Stomach (tissue), 9 donors: ENCODE data around the gene SH3GL1. TPM values are rescaled to one million over a fixed set of nuclear protein-coding genes. Genes with fewer than 3 reads are reported as not detected.

Experiments used
- DNase-seq, 2 donors: peaks; one replicate each; pipeline versions ENCODE4 v3.0.0 to v3.0.0-alpha.2; 2013 to 2019
- H3K27ac ChIP-seq, 5 donors: fragments of 200-600 bp in 4 of 5; sonication (generic) in 4 of 5; one replicate each; pipeline ENCODE4 v1.5.1; 2013 to 2019; ENCODE audit warnings: mild to moderate bottlenecking in 1 of 5, moderate library complexity in 1 of 5
- H3K27me3 ChIP-seq, 3 donors: fragments of 200-600 bp; sonication (generic); one replicate each; pipeline ENCODE4 v1.5.1; 2017 to 2019; ENCODE audit warnings: mixed run types in 1 of 3
- H3K36me3 ChIP-seq, 4 donors: fragments of 200-600 bp; sonication (generic); 1 replicate in 3 of 4; 2 replicates in 1 of 4; pipeline ENCODE4 v1.5.1; 2016 to 2019
- H3K4me1 ChIP-seq, 4 donors: fragments of 200-600 bp; sonication (generic); one replicate each; pipeline ENCODE4 v1.5.1; 2016 to 2019
- H3K4me3 ChIP-seq, 4 donors: fragments of 200-600 bp; sonication (generic) in 3 of 4; one replicate each; pipeline ENCODE4 v1.5.1; 2016 to 2019; ENCODE audit warnings: mild to moderate bottlenecking in 1 of 4
- H3K9me3 ChIP-seq, 4 donors: fragments of 200-600 bp; sonication (generic); one replicate each; pipeline ENCODE4 v1.5.1; 2016 to 2019
- CTCF ChIP-seq, 7 experiments: fragments of 450-650 bp in 4 of 7; fragments of 200-600 bp in 3 of 7; sonication (generic) in 3 of 7; IDR thresholded peaks; one replicate each; pipeline ENCODE4 v1.5.1; 2016 to 2019; ENCODE audit warnings: antibody characterized with exemption in 7 of 7, control low read depth in 2 of 7, mild to moderate bottlenecking in 1 of 7
- EP300 ChIP-seq: sonication (generic); formaldehyde crosslinking; IDR thresholded peaks from one replicate; pipeline ENCODE4 v1.6.1; 2017; ENCODE audit warnings: antibody characterized with exemption
- POLR2A ChIP-seq, 4 donors: fragments of 450-650 bp; IDR thresholded peaks; one replicate each; pipeline ENCODE4 v1.6.1; 2016; ENCODE audit warnings: antibody characterized with exemption in 4 of 4, control low read depth in 2 of 4, mild to moderate bottlenecking in 1 of 4, moderate library complexity in 1 of 4
- POLR2AphosphoS5 ChIP-seq, 3 donors: sonication (generic); formaldehyde crosslinking; IDR thresholded peaks; one replicate each; pipeline ENCODE4 v1.6.1; 2016; ENCODE audit warnings: antibody characterized with exemption in 3 of 3
- WGBS, 5 donors: extraction: QIAGEN DNeasy Blood & Tissue Kit in 3 of 5; methylation state at CpG; one replicate each; pipeline versions ENCODE4 v1.1.5 to v1.1.7; 2013 to 2018; 5-methylcytosine and 5-hydroxymethylcytosine counted together
- intact Hi-C: fragments of 100-400 bp; cut with DNase I; formaldehyde crosslinking; loops from one replicate; pipeline ENCODE4 v1.15.1; 2023; ENCODE audit warnings: low total_unique reads
- polyA plus RNA-seq, 3 donors: library from polyadenylated mRNA; stranded (reverse); fragments of 200-250 nt; gene quantifications; one replicate each; pipeline ENCODE4 v1.2.3, GENCODE V29; 2013
- total RNA-seq, 5 donors: library from RNA; depleted of rRNA; stranded (reverse); fragments of >200 nt; gene quantifications; one replicate each; pipeline versions ENCODE4 v1.1.0 to v1.2.3, GENCODE V29; 2014 to 2016
- donor health status: healthy with polysubstance abuse.
- donor health status: Bipolar disorder and iron deficiency.
- donor health status: healthy.

Gene SH3GL1
- total and polyA plus RNA-seq, 8 donors, result 14.8 to 111 (median 36.9) TPM

- no peak overlapping the region for H3K4me3 ChIP-seq
- TF ChIP-seq CTCF (IDR thresholded peaks at IDR 0.05) (no peak), POLR2AphosphoS5 (IDR thresholded peaks at IDR 0.05) (no peak), EP300 (no peak), POLR2A (IDR thresholded peaks at IDR 0.05) (no peak)
- H3K9me3 ChIP-seq, result no peaks in the 10 kb centered on the region
- intact Hi-C loops, result no loop called here
- peaks cover 15 to 81% (median 73%) of the 10 kb centered on the region in 4 donors for H3K36me3 ChIP-seq
- WGBS, 5 donors, result 81 to 91% (median 85%) methylated on average over 22 to 26 of the region's 26 CpGs
- DNase-seq, result peak in 1 of 2 donors; percentile 13
- no peaks in the 10 kb centered on the region for H3K4me1 ChIP-seq
- H3K27me3 ChIP-seq, result no peaks in the 10 kb centered on the region
- H3K27ac ChIP-seq, result peak overlapping the region in 2 of 5 donors; percentile 14 to 21
Measured at GRCh38 chr19:4431808-4432674, 31.7 kb upstream of the SH3GL1 start.

GRCh38 chr19:4431296-4431695 lies 30.9 kb upstream of the SH3GL1 start:
- Histone ChIP-seq H3K4me1 (no peaks in the 10 kb centered on the region), H3K36me3 (peaks cover 15 to 75% (median 69%) of the 10 kb centered on the region in 4 donors), H3K27ac (peak overlapping the region in 1 of 5 donors; percentile 21), H3K4me3 (no peak overlapping the region), H3K27me3 (no peaks in the 10 kb centered on the region), H3K9me3 (no peaks in the 10 kb centered on the region)
- WGBS, 5 donors, result 80 to 96% (median 88%) methylated on average over 9 of the region's 9 CpGs
- TF ChIP-seq POLR2AphosphoS5 (IDR thresholded peaks at IDR 0.05) (no peak), POLR2A (IDR thresholded peaks at IDR 0.05) (no peak), CTCF (IDR thresholded peaks at IDR 0.05) (no peak), EP300 (no peak)
- intact Hi-C loops, result no loop called here
- DNase-seq, result no peak

GRCh38 chr19:4430760-4431159 lies 30.4 kb upstream of the SH3GL1 start:
- TF ChIP-seq CTCF (IDR thresholded peaks at IDR 0.05) (no peak), POLR2AphosphoS5 (IDR thresholded peaks at IDR 0.05) (no peak), POLR2A (IDR thresholded peaks at IDR 0.05) (no peak), EP300 (no peak)
- intact Hi-C loops, result no loop called here
- H3K36me3 ChIP-seq, result peaks cover 15 to 71% (median 67%) of the 10 kb centered on the region in 4 donors
- no peaks in the 10 kb centered on the region for H3K27me3 ChIP-seq
- DNase-seq, result peak in 1 of 2 donors; percentile 15
- 85 to 91% (median 88%) methylated on average over 11 to 12 of the region's 12 CpGs for WGBS, 5 donors
- H3K4me1 ChIP-seq, result no peaks in the 10 kb centered on the region
- no peak overlapping the region for H3K4me3 ChIP-seq
- H3K27ac ChIP-seq, result no peak overlapping the region
- no peaks in the 10 kb centered on the region for H3K9me3 ChIP-seq

- DNase-seq, result no peak
- no peaks in the 10 kb centered on the region for H3K27me3 ChIP-seq
- H3K4me1 ChIP-seq, result no peaks in the 10 kb centered on the region
- no peaks in the 10 kb centered on the region for H3K9me3 ChIP-seq
- TF ChIP-seq CTCF (IDR thresholded peaks at IDR 0.05) (no peak), POLR2AphosphoS5 (IDR thresholded peaks at IDR 0.05) (no peak), POLR2A (IDR thresholded peaks at IDR 0.05) (no peak), EP300 (no peak)
- intact Hi-C loops, result no loop called here
- H3K36me3 ChIP-seq, result peaks cover 15 to 72% (median 71%) of the 10 kb centered on the region in 4 donors
- 83 to 89% (median 85%) methylated on average over 12 of the region's 12 CpGs for WGBS, 5 donors
- no peak overlapping the region for H3K4me3 ChIP-seq
- H3K27ac ChIP-seq, result no peak overlapping the region
Measured at GRCh38 chr19:4429771-4430171, 29.4 kb upstream of the SH3GL1 start.
